Hypothalamus (tissue), 51 donors: Measurements from ENCODE around the gene SMIM11.
A peak's percentile ranks its signal among the peaks of the same experiment; 100 is the strongest.
"Not testable (repeated sequence)": the region's sequence is repeated elsewhere in the genome, so short reads cannot be mapped to it uniquely, and the experiment has no call there.

Experiments used
- DNase-seq, 51 donors: peaks; one replicate each; lab custom pipeline; 2025; lab: John Stamatoyannopoulos, UW

Gene SMIM11

DNA sequence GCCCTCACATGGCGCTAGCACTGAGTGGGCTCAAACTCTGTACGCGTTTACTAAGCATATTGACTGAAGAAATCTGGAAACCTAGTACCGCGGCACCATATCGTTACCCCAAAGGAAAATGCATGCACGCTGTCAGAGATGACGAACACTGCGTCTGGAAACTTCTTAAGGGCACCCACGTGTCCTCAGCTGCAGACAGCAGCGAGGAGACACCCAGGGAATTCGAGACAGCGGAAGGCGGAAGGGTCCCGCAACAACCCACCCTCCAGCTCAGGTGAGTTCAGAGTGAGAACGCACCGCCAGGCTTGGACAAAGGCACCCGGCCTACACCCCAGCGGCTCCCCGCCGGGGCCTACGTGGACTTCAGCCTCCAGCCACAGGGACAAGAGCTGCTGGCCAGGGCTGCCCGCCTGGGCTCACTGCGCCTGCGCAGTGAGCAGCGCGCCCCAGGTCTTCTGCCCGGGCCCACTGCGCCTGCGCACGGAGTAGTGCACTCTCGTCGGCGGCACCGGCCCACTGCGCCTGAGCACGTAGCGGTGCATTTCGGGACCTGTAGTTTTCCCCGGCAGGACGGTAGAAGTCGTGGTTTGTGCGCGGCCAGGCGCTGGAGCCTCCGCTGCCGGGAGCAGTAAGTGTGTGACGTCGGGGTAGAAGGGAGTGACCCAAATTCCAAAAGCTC lies at the start of gene SMIM11:
Gene SMIM11, plus strand, starts transcription at position 568 of the 679 bp plus-strand sequence. CDS start 3,998 bp downstream, outside the sequence.
- DNase-seq = not testable (repeated sequence)

DNA sequence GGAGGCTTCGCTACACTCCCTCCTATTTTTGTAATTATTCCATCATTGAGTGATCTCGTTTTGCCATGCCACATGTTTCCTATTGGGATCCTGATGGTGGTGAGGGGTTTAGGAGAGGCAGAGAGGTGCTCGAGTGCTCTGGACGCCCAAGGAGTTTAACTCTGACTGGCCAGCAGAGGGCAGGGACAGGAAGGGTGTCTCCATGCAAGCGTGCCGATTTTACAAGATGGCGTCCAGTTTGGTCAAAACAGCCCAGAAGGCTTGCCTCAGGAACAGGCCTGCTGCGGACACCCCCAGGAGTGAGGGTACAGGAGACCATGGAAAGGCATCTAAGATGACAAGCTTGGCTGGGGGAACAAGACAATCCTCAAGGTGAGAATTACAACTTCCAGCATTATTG lies 45.3 kb upstream of the SMIM11 start:
- no peak for DNase-seq

DNA sequence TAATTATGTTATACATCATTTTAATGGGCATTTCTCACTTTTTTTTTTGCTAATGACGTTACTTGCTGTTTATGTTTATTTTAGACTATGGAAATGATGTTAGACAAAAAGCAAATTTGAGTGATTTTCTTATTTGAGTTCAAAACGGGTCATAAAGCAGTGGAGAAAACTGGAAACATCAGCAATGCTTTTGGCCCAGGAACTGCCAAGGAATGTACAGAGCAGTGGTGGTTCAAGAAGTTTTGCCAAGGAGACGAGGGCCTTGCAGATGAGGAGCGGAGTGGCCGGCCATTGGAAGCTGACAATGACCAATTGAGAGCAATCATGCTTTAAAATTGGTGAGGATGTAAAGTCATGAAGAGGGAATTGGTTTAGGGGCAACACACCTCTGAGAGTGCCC lies 43.6 kb upstream of the SMIM11 start:
- DNase-seq = no peak

DNA sequence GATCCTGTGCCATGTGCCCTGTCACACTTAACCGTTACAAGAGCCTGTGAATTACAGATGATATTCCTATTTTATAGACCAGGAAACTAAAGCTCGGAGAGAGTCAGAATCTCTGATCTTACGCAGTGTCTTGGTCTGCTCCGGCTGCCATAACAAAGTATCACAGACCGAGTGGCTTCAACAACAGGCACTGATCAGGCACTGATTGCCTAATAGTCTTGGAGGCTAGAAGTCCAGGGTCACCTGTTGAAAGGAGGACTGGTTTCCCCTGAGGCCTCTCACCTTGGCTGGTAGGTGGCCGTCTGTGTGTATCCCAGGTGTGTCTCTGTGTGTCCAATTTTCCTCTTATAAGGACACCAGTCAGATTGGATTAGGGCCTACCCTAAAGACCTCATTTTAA lies 43.0 kb upstream of the SMIM11 start:
- DNase-seq = no peak

GRCh38 chr21:34333121-34333739 lies 42.1 kb upstream of the SMIM11 start:
- DNase-seq = peak in 1 of 51 donors; percentile 8

DNA sequence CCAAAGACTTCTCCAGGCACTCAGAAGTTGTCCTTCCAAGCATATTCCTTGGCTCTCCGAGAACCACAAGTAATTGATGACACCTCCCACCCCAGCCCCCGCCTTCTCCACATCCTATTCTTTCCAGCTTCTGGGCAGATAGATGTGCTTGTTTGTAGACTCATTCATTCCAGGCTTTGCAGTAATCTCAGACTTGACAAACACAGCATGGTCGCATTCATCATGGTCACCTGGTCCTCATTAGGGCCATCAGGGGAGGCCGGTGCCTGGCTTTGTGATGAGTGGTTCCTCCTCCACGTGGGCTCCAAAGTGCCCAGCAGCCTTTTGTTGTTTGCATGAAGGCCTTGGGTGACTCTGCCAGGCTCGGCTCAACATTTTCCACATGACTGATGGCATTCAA lies 40.0 kb upstream of the SMIM11 start:
- peak in 1 of 51 donors; percentile 18 for DNase-seq

- no peak for DNase-seq
Measured at GRCh38 chr21:34336245-34336644, 39.1 kb upstream of the SMIM11 start.

- no peak for DNase-seq
Measured at GRCh38 chr21:34336756-34337391, 38.4 kb upstream of the SMIM11 start.

DNA sequence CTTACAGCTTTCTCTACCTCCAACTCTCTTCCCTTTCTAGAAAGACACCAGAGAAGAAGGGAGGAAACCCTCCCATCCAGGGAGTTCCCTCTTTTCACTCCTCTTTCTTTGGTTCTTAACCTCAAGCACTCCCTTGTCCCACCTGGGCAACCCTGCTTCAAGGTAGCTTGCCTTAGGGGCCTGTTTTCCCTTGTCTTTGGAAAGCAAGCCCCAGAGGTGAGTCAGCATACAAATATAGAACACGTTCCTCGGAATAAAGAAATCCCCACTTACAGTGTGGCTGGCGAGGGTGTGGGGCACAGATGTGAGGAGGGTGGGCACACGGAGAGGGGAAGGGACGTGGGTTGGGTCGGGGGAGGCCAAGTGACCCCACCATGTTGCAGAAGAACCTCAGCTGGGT lies 37.6 kb upstream of the SMIM11 start:
- DNase-seq = no peak

DNA sequence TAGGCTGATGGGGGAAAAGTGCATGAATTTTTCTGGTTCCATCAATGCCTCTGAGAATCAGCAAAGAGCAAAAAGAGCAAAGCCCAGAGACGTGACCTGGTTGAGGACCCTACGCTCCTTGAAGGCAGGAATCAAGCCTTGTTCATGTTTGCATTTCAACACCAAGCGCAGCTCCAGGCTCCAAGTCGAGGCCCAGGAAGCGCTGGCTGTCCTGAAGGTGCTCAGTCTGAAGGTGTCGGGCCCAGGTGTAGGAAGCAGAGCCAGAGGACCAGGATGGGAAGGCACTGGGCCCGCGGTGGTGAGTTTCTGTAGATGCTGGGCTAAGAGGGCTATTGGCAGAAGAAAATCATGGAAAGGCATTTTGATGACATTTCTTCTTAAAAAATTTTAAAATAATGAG lies 37.1 kb upstream of the SMIM11 start:
- no peak for DNase-seq

GRCh38 chr21:34340061-34340460 lies 35.2 kb upstream of the SMIM11 start:
- no peak for DNase-seq

DNA sequence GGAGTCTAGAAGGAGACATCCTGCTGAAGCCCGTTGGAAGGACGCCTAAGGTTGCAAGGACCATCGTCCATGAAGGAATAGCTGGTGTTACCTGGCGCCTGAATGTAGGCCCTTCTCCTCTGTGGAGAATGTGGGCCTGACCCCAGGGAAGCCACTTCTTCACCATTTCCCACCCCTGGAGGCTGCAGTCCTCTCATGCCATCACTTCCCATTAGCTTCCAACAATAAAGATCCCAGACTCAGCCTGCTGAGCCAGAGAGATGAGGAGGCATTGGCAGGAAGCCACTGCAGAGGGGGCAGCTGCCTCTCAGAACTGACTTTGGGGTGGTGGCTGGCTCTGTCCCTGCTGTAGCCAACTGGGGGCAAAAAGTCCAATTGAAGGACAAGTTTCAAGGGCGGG lies 32.8 kb upstream of the SMIM11 start:
- no peak for DNase-seq

DNA sequence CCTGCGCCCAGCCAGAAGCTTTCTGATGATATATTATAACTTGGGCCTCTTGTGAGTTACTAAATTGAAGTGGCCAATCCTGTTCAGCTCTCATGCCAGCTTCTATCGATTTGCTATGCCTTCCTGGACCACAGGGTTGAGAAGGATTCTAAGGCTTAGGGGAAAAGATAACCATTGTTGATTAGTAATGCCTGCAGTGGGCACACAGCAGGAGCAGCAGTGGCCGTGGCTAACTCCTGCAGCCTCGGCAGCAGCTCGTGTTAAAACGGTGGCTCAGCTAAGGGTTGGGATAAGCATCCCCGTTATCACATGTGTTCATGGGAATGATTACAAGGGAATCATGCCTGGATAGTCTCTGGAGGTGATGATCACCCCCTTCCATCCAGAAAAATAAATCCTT lies 32.0 kb upstream of the SMIM11 start:
- DNase-seq = no peak

DNA sequence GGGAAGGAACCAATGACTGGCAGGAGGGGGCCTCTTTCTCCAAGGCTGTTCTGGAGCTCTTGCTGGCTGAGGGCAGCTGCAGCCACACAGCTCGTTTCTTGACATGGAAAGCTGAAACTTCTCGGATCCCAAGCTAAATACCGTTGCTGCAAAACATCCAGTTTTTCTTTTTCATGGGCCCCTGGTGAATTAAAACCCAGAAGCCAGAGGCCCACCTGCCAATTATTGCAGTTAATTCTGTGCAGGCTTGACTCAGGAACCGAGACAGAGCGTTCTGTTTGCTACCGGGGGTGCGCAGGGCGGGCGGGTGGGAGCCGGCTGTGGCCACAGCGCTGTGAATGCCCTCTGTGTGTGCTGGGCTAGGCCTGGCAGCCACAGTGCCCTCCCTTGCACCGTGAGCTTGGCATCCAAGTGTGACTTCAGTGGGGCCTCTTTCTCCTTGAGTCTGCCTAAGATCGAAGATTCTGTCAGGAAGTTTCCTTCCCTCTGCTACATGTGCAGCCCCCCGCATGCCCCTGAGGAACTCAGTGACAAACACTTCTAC lies 31.4 kb upstream of the SMIM11 start:
- DNase-seq = peak in 34 of 51 donors; percentile 4 to 77 (median 34)

DNA sequence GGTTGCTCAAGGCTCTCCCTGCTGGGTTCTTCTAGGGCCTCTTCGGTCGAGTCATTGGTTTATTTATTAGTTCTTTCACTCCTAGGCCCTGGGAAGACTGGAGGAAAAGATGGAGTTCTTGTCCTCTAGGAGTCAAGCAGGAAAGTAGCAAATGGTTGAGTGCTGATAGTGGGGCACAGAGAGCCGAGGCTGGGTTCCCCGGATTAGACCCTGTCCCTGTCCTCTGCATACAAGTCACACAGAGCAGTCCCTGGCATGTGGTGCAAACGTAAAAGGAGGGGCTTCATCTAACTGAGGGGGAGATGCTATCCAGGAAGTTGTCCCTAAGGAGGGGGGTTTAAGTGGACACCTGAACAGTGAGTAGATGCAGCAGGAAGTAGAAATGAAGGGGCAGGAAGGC lies 30.7 kb upstream of the SMIM11 start:
- no peak for DNase-seq

DNA sequence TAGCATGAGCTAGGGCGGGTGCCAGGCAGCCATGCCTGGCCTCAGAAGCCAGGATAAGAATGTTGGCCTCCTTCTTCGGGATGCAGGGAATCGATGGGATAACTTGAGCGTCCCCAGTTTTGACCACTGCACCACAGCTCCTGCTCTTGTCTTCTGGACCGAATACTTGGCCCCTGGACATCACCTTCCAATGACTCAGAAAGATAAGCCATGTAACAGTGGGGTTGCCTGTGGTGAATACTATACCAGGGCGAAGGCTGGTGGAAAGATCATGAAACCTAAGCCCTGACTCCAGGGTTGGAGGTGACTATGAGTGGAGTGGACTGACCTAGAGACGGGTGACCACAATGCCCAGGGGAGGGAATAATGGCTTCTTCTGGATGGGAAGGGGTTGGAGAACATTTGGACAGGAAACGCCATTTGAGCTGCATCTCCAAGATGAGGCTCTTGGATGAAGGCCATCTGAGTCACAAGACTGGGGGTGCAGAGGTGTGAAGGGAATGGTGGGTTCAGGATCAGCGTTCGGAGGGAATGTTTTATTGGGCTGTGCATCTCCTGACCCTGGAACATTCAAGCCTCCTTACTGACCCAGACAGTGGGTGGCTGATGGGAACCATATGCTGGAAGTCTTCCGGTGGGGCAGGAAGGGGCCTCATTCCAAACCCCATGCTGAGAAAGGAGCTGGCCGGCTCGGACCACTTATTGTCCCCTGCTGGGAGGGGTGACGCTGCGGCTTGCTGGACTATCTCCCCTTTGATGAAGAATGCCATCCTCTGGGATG lies 30.0 kb upstream of the SMIM11 start:
- no peak for DNase-seq

GRCh38 chr21:34345892-34346291 lies 29.4 kb upstream of the SMIM11 start:
- no peak for DNase-seq

- no peak for DNase-seq
Measured at GRCh38 chr21:34348890-34349519, 26.3 kb upstream of the SMIM11 start.

DNA sequence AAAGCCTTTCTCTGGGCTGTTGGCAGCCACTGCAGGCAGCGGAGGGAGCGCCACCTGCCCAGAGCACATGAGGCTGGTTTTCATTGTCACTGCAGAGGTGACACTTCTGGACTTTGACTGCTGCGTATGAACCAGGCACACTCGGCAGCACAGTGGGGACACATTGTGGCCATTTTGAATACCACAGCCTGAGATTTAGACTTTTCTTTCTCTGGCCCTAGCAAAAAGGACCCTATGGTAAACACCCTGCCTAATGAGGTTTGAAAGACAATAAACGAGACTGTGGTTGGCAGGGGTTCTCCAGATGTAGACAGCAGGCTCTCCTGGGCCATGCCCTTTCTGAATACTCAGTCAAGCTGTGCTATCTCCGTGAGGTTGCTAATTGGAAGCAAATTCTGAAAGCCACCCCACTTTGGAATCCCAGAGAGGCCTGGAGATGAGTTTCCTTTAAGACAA lies 23.5 kb upstream of the SMIM11 start:
- peak in 38 of 51 donors; percentile 4 to 70 (median 34) for DNase-seq

GRCh38 chr21:34352556-34352955 lies 22.8 kb upstream of the SMIM11 start:
- DNase-seq = no peak
